ENCODE results near the gene RBM19.

- TF ChIP-seq, protein P1, sequence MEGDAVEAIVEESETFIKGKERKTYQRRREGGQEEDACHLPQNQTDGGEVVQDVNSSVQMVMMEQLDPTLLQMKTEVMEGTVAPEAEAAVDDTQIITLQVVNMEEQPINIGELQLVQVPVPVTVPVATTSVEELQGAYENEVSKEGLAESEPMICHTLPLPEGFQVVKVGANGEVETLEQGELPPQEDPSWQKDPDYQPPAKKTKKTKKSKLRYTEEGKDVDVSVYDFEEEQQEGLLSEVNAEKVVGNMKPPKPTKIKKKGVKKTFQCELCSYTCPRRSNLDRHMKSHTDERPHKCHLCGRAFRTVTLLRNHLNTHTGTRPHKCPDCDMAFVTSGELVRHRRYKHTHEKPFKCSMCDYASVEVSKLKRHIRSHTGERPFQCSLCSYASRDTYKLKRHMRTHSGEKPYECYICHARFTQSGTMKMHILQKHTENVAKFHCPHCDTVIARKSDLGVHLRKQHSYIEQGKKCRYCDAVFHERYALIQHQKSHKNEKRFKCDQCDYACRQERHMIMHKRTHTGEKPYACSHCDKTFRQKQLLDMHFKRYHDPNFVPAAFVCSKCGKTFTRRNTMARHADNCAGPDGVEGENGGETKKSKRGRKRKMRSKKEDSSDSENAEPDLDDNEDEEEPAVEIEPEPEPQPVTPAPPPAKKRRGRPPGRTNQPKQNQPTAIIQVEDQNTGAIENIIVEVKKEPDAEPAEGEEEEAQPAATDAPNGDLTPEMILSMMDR (conservative IDR thresholded peaks at IDR 0.05) = no peak
- TF ChIP-seq ZFX (IDR thresholded peaks at IDR 0.05) = no peak
Measured at GRCh38 chr12:113769305-113769704, 196.8 kb downstream of the RBM19 start.
